Thoracic aorta (tissue), 2 donors: ENCODE data around the gene WIPF3. TPM values are rescaled to one million over a fixed set of nuclear protein-coding genes. Genes with fewer than 3 reads are reported as not detected.

Experiments
- ATAC-seq: fragments of 150-250 bp; one replicate; pipeline ENCODE4 v1.8.0; 2017; ENCODE audit warnings: low read depth; ENCODE audit not compliant: insufficient number of reproducible peaks, low FRiP score
- DNase-seq: peaks from one replicate; pipeline ENCODE4 v3.0.0-alpha.2; 2020; ENCODE audit warnings: low spot score
- H3K27ac ChIP-seq, 2 donors: fragments of 200-600 bp; sonication (generic); 1 replicate in 1 of 2; 2 replicates in 1 of 2; pipeline ENCODE4 v1.5.1; 2016; ENCODE audit warnings: mild to moderate bottlenecking in 2 of 2, moderate library complexity in 2 of 2
- H3K27me3 ChIP-seq: fragments of 200-600 bp; sonication (generic); replicated peaks from 2 replicates; pipeline ENCODE4 v1.6.0; 2016; ENCODE audit warnings: mild to moderate bottlenecking; ENCODE audit not compliant: insufficient read depth
- H3K36me3 ChIP-seq: fragments of 200-600 bp; sonication (generic); one replicate; pipeline ENCODE4 v1.5.1; 2016
- H3K4me1 ChIP-seq, 2 donors: fragments of 200-600 bp; sonication (generic); 1 replicate in 1 of 2; 2 replicates in 1 of 2; pipeline versions ENCODE4 v1.5.1 to v1.6.0; 2016; ENCODE audit warnings: low read depth in 2 of 2, mild to moderate bottlenecking in 1 of 2; ENCODE audit not compliant: control insufficient read depth in 1 of 2
- H3K4me3 ChIP-seq: fragments of 200-600 bp; sonication (generic); 2 replicates; pipeline ENCODE4 v1.5.1; 2016; ENCODE audit warnings: mild to moderate bottlenecking
- H3K9me3 ChIP-seq: fragments of 200-600 bp; sonication (generic); 2 replicates; pipeline ENCODE4 v1.5.1; 2016
- total RNA-seq, 2 donors: library from RNA; depleted of rRNA; stranded (reverse); fragments of >200 nt; gene quantifications; one replicate each; pipeline versions ENCODE4 v1.1.0 to v1.2.3, GENCODE V29; 2016
- TF ChIP-seq, protein P1 (sequence below): fragments of 200-600 bp; sonication (generic); IDR thresholded peaks from one replicate; pipeline ENCODE4 v1.5.1; 2019; ENCODE audit warnings: antibody characterized with exemption

WIPF3 gene
- total RNA-seq, 2 donors from 2014 or later: 2.4 to 3.7 TPM

GRCh38 chr7:29805031-29805430, 1.3 kb upstream of the WIPF3 start:
- Histone ChIP-seq H3K36me3 (no peaks in the 10 kb centered on the region), H3K4me1 (peaks cover 0 to 10% of the 10 kb centered on the region in 2 donors), H3K4me3 (no peak overlapping the region), H3K27me3 (no peaks in the 10 kb centered on the region), H3K27ac (no peak overlapping the region), H3K9me3 (no peaks in the 10 kb centered on the region)
- TF ChIP-seq, protein P1, sequence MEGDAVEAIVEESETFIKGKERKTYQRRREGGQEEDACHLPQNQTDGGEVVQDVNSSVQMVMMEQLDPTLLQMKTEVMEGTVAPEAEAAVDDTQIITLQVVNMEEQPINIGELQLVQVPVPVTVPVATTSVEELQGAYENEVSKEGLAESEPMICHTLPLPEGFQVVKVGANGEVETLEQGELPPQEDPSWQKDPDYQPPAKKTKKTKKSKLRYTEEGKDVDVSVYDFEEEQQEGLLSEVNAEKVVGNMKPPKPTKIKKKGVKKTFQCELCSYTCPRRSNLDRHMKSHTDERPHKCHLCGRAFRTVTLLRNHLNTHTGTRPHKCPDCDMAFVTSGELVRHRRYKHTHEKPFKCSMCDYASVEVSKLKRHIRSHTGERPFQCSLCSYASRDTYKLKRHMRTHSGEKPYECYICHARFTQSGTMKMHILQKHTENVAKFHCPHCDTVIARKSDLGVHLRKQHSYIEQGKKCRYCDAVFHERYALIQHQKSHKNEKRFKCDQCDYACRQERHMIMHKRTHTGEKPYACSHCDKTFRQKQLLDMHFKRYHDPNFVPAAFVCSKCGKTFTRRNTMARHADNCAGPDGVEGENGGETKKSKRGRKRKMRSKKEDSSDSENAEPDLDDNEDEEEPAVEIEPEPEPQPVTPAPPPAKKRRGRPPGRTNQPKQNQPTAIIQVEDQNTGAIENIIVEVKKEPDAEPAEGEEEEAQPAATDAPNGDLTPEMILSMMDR: no peak
- DNase-seq: no peak
- no peak for ATAC-seq

DNA sequence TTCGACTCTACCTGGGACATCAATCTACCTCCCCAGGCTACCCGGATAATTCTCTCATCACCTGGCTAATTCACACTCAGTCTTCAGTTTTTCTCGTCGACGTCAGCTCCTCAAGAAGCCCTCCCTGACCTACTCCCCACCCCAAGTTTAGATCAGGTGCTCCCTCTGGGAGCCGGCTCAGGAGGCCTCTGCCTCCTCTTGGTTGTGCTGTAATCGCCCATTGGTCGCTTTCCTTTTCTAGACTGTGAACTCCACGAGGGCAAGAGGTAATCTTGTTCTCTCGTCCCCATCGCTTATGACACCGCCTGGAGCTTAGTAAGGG, 461 bp upstream of the WIPF3 start:
- Histone ChIP-seq H3K27ac (no peak overlapping the region), H3K36me3 (no peaks in the 10 kb centered on the region), H3K27me3 (no peaks in the 10 kb centered on the region), H3K4me3 (peak overlapping the region; percentile 72), H3K4me1 (peaks cover 0 to 10% of the 10 kb centered on the region in 2 donors), H3K9me3 (no peaks in the 10 kb centered on the region)
- TF ChIP-seq, protein P1: no peak
- ATAC-seq (no peak), DNase-seq (no peak)

GRCh38 chr7:29806995-29807841, 910 bp downstream of the WIPF3 start:
- TF ChIP-seq, protein P1: no peak
- H3K27me3 ChIP-seq: no peaks in the 10 kb centered on the region
- H3K27ac ChIP-seq: no peak overlapping the region
- H3K9me3 ChIP-seq: no peaks in the 10 kb centered on the region
- ATAC-seq (no peak), DNase-seq (no peak)
- peaks cover 0 to 10% of the 10 kb centered on the region in 2 donors for H3K4me1 ChIP-seq
- no peaks in the 10 kb centered on the region for H3K36me3 ChIP-seq
- peak overlapping the region; percentile 72 for H3K4me3 ChIP-seq

DNA sequence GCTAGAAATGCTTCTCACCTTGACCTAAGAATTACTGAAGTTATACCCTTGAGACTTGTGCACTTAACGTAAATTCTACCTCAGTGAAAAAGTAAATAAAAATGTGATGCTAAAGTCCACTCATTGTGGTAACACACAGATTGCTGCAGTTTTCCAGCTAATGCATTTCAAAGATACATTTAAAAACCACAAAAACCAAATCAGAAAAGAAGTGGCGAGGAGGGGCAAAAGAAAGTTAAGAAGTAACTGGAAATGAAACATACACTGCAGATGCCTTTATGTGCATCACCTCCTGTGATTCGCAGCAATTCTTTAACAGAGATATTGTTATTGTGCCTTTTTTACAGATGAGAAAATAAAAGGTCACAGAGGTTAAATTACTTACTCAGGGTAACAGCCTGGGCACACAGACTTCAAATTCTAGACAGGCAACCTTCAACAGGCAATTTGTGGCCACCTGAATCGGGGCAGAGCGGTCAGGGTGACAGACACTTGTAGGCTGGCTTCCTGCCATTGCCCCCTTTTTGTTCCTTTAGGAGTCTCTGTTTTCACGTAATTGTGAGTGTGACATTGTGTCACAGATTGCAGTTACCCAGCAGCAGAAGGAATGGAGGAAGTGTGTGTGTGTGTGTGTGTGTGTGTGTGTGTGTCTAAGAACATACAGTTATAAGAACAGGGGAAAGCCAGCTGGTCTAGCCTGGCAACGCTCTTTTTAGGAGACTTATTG, 1.9 kb downstream of the WIPF3 start:
- TF ChIP-seq, protein P1: no peak
- Histone ChIP-seq H3K27me3 (no peaks in the 10 kb centered on the region), H3K27ac (no peak overlapping the region), H3K36me3 (no peaks in the 10 kb centered on the region), H3K4me3 (no peak overlapping the region), H3K4me1 (peaks cover 0 to 10% of the 10 kb centered on the region in 2 donors), H3K9me3 (no peaks in the 10 kb centered on the region)
- ATAC-seq (no peak), DNase-seq (no peak)

DNA sequence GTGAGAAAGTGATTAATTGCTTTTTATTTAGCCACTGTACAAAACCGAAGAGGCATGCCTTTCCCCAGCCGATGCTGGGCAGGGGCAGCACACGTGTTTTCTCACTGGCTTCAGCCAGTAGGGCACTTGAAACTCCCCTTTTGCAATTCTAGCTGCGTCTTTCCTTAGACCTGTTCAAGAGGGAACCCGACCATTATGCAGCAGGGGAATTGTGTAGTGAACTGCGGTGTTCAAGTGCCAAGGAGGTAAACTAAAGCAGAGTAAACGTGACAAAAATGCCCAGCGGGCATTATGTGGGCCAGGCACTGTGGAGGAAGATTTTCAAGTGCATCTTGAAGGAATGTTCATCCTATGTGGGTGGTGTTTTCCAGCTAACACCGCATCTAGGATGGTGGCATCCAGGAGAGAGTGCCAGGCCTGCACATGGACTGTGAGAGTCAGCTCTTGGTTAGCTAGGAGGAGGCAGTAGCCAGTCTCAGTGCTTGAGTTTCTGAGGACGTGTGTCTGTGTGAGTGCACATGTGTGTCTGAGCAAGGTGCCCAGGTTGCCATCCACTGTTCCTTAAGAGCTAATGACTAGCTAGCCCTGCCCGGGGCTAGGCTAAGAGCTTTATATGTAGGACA, 3.3 kb downstream of the WIPF3 start:
- ATAC-seq (no peak), DNase-seq (no peak)
- no peaks in the 10 kb centered on the region for H3K27me3 ChIP-seq

More for the DNA sequence above, 3.3 kb downstream of the WIPF3 start:
- no peaks in the 10 kb centered on the region for H3K36me3 ChIP-seq
- H3K4me1 ChIP-seq: peaks cover 0 to 10% of the 10 kb centered on the region in 2 donors
- no peaks in the 10 kb centered on the region for H3K9me3 ChIP-seq
- TF ChIP-seq, protein P1: no peak
- no peak overlapping the region for H3K4me3 ChIP-seq
- H3K27ac ChIP-seq: no peak overlapping the region
